Omental fat pad (tissue), 4 donors: ENCODE measurements around the gene NARF. TPM values are rescaled to one million over a fixed set of nuclear protein-coding genes. Genes with fewer than 3 reads are reported as not detected.
A peak's percentile ranks its signal among the peaks of the same experiment; 100 is the strongest.

Experiments
- ATAC-seq: fragments of 150-250 bp; one replicate; pipeline ENCODE4 v1.9.1; 2016; ENCODE audit warnings: mild to moderate bottlenecking, moderate library complexity; ENCODE audit not compliant: low FRiP score
- DNase-seq: peaks from one replicate; pipeline ENCODE4 v3.0.0-alpha.2; 2019; ENCODE audit warnings: low spot score
- CTCF ChIP-seq, 3 donors: fragments of 450-650 bp; IDR thresholded peaks; one replicate each; pipeline ENCODE4 v1.5.1; 2016 to 2017; ENCODE audit warnings: antibody characterized with exemption in 3 of 3, mild to moderate bottlenecking in 3 of 3, moderate library complexity in 2 of 3
- total RNA-seq, 4 donors: library from RNA; depleted of rRNA; stranded (reverse); fragments of >200 nt; gene quantifications; one replicate each; pipeline ENCODE4 v1.1.0, GENCODE V29; 2016

NARF gene
- total RNA-seq, 4 donors from 2014 or later = 31.8 to 48.7 (median 35.7) TPM

- ATAC-seq = no peak
- no peak for TF ChIP-seq CTCF (IDR thresholded peaks at IDR 0.05)
- DNase-seq = no peak
Observed at GRCh38 chr17:82419540-82419939, 39.0 kb upstream of the NARF start.

DNA sequence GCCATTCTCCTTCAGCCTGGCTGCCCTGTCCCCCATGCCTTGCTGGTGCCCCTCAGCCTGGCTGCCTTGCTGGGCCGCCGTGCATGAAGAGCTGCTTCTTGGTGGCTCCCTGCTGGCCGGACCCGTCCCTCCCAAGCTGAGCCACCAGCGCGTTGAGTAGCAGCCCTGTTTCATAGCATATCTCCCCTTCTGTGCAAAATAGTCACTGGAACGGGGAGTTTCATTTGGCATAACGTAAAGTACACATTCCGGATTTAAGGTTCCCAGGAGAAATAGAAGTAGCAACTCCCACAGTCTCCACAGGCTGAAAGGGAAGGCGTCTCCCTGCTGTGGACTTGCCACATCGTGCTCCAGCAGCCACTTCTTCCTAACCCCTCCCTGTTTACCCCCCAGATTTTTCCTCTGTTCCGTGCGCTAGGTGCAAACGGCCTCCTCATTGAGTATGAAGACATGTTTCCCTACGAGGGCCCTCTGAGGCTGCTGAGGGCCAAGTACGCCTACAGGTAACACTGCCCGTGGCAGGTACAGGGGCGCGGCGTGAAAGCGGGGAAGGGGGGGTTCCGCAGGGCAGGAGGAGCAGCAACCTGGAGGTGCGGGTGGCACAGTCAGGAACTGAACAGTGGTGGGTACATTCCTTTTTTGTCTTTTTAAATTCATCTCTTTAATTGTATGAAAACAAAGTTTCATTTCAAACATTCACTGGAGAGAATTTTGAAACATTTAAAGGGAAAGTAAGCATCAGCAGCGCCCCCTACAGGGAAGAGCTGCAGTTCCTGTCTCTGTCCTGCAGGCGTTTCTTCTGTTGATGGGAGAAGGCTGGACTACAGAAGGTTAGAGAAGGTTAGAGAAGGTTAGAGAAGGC lies 34.3 kb upstream of the NARF start:
- ATAC-seq = no peak
- no peak for DNase-seq
- peak in 1 of 3 donors; percentile 56 for TF ChIP-seq CTCF (IDR thresholded peaks at IDR 0.05)

DNA sequence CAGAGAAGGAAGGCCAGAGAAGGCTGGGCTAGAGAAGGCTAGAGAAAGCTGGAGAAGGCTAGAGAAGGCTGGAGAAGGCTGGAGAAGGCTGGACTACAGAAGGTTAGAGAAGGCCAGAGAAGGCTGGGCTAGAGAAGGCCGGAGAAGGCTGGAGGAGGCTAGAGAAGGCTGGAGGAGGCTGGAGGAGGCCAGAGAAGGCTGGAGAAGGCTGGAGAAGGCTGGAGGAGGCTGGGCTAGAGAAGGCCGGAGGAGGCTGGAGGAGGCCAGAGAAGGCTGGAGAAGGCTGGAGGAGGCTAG lies 33.7 kb upstream of the NARF start:
- ATAC-seq (no peak), DNase-seq (no peak)
- TF ChIP-seq CTCF (IDR thresholded peaks at IDR 0.05) = no peak

- ATAC-seq (no peak), DNase-seq (no peak)
- no peak for TF ChIP-seq CTCF (IDR thresholded peaks at IDR 0.05)
Observed at GRCh38 chr17:82428546-82428945, 30.0 kb upstream of the NARF start.

DNA sequence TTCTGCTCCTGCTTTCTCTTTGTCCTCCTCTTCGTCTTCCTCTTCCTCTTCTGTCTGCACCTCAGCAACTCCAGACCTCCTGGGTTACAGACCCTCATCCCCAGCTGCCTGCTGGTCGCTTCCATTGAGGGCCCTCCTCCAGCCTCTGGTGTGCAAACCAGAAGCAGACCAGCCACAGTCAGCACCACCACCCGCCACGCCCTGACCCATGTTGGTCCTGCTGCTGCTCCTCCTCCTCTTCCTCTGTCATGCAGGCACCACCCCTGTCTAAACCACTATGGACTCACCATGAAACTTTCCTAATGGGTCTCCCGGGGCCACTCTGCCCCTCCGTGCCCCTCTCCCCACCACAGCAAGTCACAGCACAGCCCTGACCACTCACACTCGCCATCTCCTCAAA lies 28.7 kb upstream of the NARF start:
- no peak for TF ChIP-seq CTCF (IDR thresholded peaks at IDR 0.05)
- DNase-seq = no peak

DNA sequence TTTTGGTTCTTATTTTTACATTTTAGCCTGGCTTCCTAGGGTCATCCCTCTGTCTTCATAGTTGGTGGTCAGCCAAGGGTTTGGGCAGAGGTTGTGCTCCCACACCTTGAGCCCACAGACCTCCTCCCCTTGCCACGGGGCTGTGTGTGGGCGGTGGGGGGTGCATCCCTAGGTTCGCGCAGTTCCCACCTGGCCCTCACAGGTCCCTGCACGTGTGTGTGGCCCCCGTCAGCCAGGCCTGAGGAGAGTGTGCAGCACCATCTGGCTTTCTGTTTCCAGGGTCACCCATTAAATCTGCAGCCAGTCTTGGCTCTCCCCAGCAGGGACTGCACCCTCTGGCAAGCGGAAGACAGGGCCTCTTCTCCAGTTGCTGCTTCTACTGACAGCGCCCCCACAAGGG lies 26.5 kb upstream of the NARF start:
- DNase-seq (no peak), ATAC-seq (no peak)
- TF ChIP-seq CTCF (IDR thresholded peaks at IDR 0.05) = no peak

More for the DNA sequence above, 28.7 kb upstream of the NARF start:
- ATAC-seq = no peak

DNA sequence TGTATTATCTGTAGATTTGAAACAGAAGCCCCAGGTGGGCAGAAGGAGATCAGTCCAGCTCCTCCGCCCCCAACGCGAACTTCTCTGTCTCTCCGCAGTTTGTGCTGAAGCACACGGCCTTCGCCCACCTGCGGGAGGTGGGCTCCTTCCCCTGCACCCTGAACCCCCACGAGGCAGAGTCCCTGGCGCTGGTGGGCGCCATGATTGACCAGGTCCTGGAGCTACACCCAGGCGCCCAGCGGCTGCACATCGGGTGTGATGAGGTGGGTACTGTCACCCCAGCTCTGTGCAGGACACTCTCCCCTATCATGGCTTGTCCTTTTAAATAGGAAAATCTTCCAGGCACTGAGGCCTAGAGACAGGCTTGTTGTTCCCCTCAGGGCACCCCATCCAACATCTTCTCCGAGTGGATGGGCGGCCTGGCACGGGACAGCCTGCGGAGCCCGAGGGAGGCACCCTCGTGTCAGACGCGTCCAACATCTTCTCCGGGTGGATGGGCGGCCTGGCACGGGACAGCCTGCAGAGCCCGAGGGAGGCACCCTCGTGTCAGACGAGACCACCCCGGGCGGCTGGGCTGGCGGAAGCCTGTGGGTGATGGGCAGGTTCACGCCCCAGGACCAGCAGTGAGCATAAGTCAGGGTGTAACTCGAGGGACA lies 24.9 kb upstream of the NARF start:
- no peak for TF ChIP-seq CTCF (IDR thresholded peaks at IDR 0.05)
- ATAC-seq (no peak), DNase-seq (no peak)
